ENCODE data around the gene RASD1. TPM values are rescaled to one million over a fixed set of nuclear protein-coding genes. Genes with fewer than 3 reads are reported as not detected.

Gene RASD1
- 10 to 100 TPM in 6 of 9 donors, 1 to 10 TPM in 3; 1.5 to 43.5 (median 16.2) TPM for total RNA-seq
- polyA plus RNA-seq = 10 to 100 TPM; 18.4 to 79.2 TPM
- long read RNA-seq, donor 1, transcript RASD1-201 (2 exons, 1,746 nt) = major isoform, 12 of 15 reads
- long read RNA-seq, donor 1, partial matches to known transcripts = 0 of 15 reads
- long read RNA-seq, donor 1, other reads (novel, unspliced or antisense) = 3 of 15 reads
- long read RNA-seq, donor 2, transcript RASD1-201 (2 exons, 1,746 nt) = major isoform, 322 of 326 reads
- long read RNA-seq, donor 2, partial matches to known transcripts = 0 of 326 reads
- long read RNA-seq, donor 2, other reads (novel, unspliced or antisense) = 4 of 326 reads
- long read RNA-seq, donor 3, transcript RASD1-201 (2 exons, 1,746 nt) = major isoform, 44 of 49 reads
- long read RNA-seq, donor 3, partial matches to known transcripts = 0 of 49 reads
- long read RNA-seq, donor 3, other reads (novel, unspliced or antisense) = 5 of 49 reads

DNA sequence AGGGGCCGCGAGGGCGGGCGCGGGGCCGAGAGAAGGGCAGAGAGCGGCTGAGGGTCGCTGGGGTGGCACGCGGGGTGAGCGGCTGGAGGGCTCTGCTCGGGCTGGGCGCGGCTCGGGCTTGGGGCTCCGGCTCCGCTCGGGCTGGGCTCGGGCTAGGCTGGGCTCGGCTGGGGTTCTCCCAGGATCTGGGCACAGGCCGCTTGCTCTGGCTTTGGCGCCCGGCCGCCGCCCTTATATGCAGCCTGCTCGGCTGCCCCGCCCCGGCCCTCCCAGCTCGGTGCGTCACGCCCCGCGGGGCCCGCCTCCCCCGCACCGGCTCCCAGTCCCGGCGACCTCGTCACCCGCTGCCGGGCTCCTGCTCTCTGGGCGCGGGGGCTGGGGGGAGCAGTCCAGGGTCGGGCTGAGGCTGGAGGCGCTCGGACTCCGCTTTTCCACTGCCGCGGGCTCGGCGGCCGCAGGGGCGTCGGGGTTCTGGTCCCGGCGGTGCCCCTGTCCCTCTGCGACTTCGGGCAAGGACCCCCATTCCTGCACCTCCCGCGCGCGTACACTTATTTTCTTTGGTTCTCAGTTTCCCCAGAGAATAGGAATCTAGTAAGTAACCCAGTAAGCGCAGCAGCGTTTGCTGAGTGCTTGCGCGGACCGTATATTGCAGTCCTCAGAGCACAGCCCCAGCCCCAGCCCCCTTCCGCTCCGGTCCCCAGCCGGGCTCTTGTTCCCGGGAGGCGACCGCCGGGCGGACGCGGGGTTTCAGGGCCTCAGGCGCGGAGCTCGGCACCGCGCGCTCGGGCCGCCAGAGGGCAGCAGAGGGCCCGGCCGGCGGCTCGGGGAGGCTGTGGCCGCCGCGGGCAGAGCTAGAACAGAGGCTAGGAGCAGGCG is at the start of gene RASD1:
TSS of gene RASD1 (minus strand) at position 207 of the 876 bp plus-strand sequence. CDS start 214 bp downstream, outside the sequence.
- Histone ChIP-seq H3K36me3 (peaks cover 0 to 17% (median 13%) of the 10 kb centered on the region in 9 donors), H3K4me3 (peak within 1 kb of the TSS; percentile 49 to 81 (median 68)), H3K27me3 (peaks cover 0 to 7% (median 0%) of the 10 kb centered on the region in 9 donors), H3K4me1 (peaks cover 0 to 51% (median 23%) of the 10 kb centered on the region in 12 donors), H3K27ac (peak within 1 kb of the TSS; percentile 78 to 98 (median 91)), H3K9me3 (no peaks in the 10 kb centered on the region)
- ATAC-seq (peak; percentile 72 to 92 (median 90)), DNase-seq (peak; percentile 92 to 97 (median 94))
- 0 to 1% (median 1%) methylated on average over 61 to 93 of the region's 93 CpGs for WGBS, 4 donors
- intact Hi-C loops (cut with DNase I) = loop anchor here (1.0 to 10.0 kb wide), 16 partner anchors 56 to 148 kb away; no protein-coding TSS in a partner anchor
- peak; percentile 98 to 100 for TF ChIP-seq POLR2A (IDR thresholded peaks at IDR 0.05)
- TF ChIP-seq, protein P1, sequence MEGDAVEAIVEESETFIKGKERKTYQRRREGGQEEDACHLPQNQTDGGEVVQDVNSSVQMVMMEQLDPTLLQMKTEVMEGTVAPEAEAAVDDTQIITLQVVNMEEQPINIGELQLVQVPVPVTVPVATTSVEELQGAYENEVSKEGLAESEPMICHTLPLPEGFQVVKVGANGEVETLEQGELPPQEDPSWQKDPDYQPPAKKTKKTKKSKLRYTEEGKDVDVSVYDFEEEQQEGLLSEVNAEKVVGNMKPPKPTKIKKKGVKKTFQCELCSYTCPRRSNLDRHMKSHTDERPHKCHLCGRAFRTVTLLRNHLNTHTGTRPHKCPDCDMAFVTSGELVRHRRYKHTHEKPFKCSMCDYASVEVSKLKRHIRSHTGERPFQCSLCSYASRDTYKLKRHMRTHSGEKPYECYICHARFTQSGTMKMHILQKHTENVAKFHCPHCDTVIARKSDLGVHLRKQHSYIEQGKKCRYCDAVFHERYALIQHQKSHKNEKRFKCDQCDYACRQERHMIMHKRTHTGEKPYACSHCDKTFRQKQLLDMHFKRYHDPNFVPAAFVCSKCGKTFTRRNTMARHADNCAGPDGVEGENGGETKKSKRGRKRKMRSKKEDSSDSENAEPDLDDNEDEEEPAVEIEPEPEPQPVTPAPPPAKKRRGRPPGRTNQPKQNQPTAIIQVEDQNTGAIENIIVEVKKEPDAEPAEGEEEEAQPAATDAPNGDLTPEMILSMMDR (IDR thresholded peaks at IDR 0.05) = peak; percentile 91 to 99 (median 98)

DNA sequence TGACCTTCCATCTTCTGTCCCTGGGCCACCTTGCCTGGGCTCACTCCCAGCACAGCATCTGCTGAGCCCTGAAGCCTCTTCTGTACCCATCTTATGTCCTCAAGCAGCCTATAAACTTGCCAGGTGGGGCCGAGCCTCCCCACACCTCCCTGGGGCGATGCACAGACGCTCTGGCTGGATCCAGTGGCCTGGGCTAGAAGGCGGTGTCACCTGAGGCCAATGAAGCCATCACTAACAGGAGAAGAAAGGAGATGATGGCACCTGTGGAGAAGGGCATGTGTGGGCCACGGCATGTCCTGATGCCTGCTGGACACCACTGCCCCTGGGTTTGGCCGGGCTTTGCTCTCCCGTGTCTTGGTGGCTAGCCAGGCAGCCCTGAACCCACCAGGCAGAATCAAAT is 49.8 kb upstream of the RASD1 start:
- TF ChIP-seq, protein P1 (IDR thresholded peaks at IDR 0.05) = no peak
- TF ChIP-seq POLR2A (IDR thresholded peaks at IDR 0.05) = no peak
- H3K4me3 ChIP-seq = no peak overlapping the region
- no peaks in the 10 kb centered on the region for H3K36me3 ChIP-seq
- H3K9me3 ChIP-seq = no peaks in the 10 kb centered on the region
- H3K27ac ChIP-seq = peak overlapping the region in 3 of 12 donors; percentile 73 to 89 (median 88)
- intact Hi-C loops (cut with DNase I) = no loop called here
- DNase-seq (peak in 3 of 5 donors; percentile 19 to 48 (median 23)), ATAC-seq (no peak)
- H3K27me3 ChIP-seq = no peaks in the 10 kb centered on the region
- WGBS, 4 donors = 87 to 91% (median 90%) methylated on average over 7 of the region's 7 CpGs
- H3K4me1 ChIP-seq = peaks cover 0 to 40% (median 20%) of the 10 kb centered on the region in 12 donors

DNA sequence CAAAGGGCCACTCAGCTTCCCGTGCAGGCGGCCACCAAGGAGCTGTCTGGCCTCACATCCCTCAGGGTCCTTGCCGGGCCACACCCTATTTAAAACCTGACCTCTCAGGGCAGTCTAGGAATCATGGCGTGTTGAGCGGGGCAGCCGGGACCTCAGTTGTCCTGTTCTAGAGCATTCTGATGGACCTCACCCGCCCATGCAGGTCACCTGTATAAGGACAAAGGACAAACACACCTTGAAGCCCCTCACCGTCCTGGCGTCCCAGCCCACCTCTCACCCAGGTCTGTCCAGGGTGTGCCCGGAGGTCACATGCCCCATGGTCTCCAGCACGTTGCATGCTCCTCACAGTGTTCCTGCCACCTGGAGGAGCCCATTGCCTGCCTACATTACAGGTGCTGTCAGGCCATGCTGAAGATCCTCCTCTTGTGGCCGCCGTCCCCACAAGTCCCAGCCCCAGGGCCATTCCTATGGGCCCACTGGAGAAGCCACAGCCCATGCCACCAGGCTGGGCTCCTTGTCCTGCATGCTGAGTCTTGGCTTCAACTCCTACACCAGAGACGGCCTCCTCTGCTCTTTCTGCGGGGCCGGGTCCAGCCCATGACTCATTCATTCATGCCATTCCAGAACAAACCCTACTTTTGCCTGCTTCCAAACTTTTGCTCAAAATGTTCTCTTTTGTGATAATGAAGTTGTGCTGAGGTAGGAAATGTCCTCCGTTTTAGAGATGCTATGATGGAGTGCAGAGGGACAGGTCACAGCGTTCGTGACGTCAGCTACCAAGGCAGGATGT is 49.0 kb upstream of the RASD1 start:
- Histone ChIP-seq H3K9me3 (no peaks in the 10 kb centered on the region), H3K4me3 (no peak overlapping the region), H3K27ac (peak overlapping the region in 1 of 12 donors; percentile 89), H3K4me1 (peaks cover 0 to 39% (median 18%) of the 10 kb centered on the region in 12 donors), H3K36me3 (no peaks in the 10 kb centered on the region), H3K27me3 (no peaks in the 10 kb centered on the region)
- WGBS, 4 donors = 86 to 94% (median 91%) methylated on average over 14 to 20 of the region's 20 CpGs
- ATAC-seq (no peak), DNase-seq (peak in 3 of 5 donors; percentile 26 to 60 (median 30))
- no peak for TF ChIP-seq POLR2A (IDR thresholded peaks at IDR 0.05)
- TF ChIP-seq, protein P1 (IDR thresholded peaks at IDR 0.05) = no peak
- intact Hi-C loops (cut with DNase I) = no loop called here
